Smooth muscle cell (in vitro differentiated cells): ENCODE data around the gene MAP2. TPM values are rescaled to one million over a fixed set of nuclear protein-coding genes. Genes with fewer than 3 reads are reported as not detected.

Source experiments
- DNase-seq: peaks from one replicate; lab custom pipeline; 2025; ENCODE audit not compliant: unreplicated experiment; lab: John Stamatoyannopoulos, UW
- H2AFZ ChIP-seq: fragments of 200-600 bp; sonication (generic); 2 replicates; pipeline ENCODE4 v1.6.0; 2016; ENCODE audit warnings: antibody characterized with exemption, low read depth, mild to moderate bottlenecking
- H3F3A ChIP-seq: fragments of 200-600 bp; sonication (generic); 2 replicates; pipeline ENCODE4 v1.6.0; 2017; ENCODE audit warnings: antibody characterized with exemption, low read depth
- H3K27ac ChIP-seq: fragments of 200-600 bp; sonication (generic); 2 replicates; pipeline ENCODE4 v1.5.1; 2016; ENCODE audit warnings: low read depth, mild to moderate bottlenecking
- H3K27me3 ChIP-seq: fragments of 200-600 bp; sonication (generic); 2 replicates; pipeline ENCODE4 v1.6.1; 2016; ENCODE audit warnings: low read depth, mild to moderate bottlenecking
- H3K36me3 ChIP-seq: fragments of 200-600 bp; sonication (generic); 2 replicates; pipeline ENCODE4 v1.5.1; 2016; ENCODE audit warnings: low read depth
- H3K4me1 ChIP-seq: fragments of 200-600 bp; sonication (generic); 2 replicates; pipeline ENCODE4 v1.5.1; 2016; ENCODE audit warnings: low read depth
- H3K4me2 ChIP-seq: fragments of 200-600 bp; sonication (generic); 2 replicates; pipeline ENCODE4 v1.6.0; 2016; ENCODE audit warnings: mild to moderate bottlenecking
- H3K4me3 ChIP-seq: fragments of 200-600 bp; sonication (generic); 2 replicates; pipeline ENCODE4 v1.5.1; 2016; ENCODE audit warnings: mild to moderate bottlenecking
- H3K79me2 ChIP-seq: fragments of 200-600 bp; sonication (generic); 2 replicates; pipeline ENCODE4 v1.6.0; 2016; ENCODE audit warnings: low read depth, mild to moderate bottlenecking
- H3K9ac ChIP-seq: fragments of 200-600 bp; sonication (generic); 2 replicates; pipeline ENCODE4 v1.6.0; 2016; ENCODE audit warnings: low read depth
- H3K9me3 ChIP-seq: fragments of 200-600 bp; sonication (generic); replicated peaks from 2 replicates; pipeline ENCODE4 v1.5.1; 2016; ENCODE audit warnings: low read depth
- H4K20me1 ChIP-seq: fragments of 200-600 bp; sonication (generic); 2 replicates; pipeline ENCODE4 v1.6.0; 2016; ENCODE audit warnings: low read depth
- CTCF ChIP-seq: fragments of 200-600 bp; sonication (generic); IDR thresholded peaks from 2 replicates; pipeline ENCODE4 v1.5.1; 2017; ENCODE audit warnings: borderline replicate concordance, mild to moderate bottlenecking, antibody characterized with exemption; ENCODE audit not compliant: insufficient read depth, poor library complexity, severe bottlenecking
- WGBS: methylation state at CpG from one replicate; pipeline ENCODE4 v1.1.7; 2016; ENCODE audit warnings: low lambda C conversion rate; 5-methylcytosine and 5-hydroxymethylcytosine counted together
- polyA plus RNA-seq: library from polyadenylated mRNA; unstranded; fragments of >200 nt; fragmentation: Nextera tagmentation; extraction: Ambion mirVana; gene quantifications from 2 replicates; pipeline ENCODE4 v1.2.1, GENCODE V29; 2016
- total RNA-seq: library from RNA; depleted of rRNA; stranded (reverse); fragments of >200 nt; gene quantifications from 2 replicates; pipeline ENCODE4 v1.2.3, GENCODE V29; 2014

MAP2 gene
- total and polyA plus RNA-seq, 2 experiments from 2014 or later, result 1.8 to 18.7 TPM

DNA sequence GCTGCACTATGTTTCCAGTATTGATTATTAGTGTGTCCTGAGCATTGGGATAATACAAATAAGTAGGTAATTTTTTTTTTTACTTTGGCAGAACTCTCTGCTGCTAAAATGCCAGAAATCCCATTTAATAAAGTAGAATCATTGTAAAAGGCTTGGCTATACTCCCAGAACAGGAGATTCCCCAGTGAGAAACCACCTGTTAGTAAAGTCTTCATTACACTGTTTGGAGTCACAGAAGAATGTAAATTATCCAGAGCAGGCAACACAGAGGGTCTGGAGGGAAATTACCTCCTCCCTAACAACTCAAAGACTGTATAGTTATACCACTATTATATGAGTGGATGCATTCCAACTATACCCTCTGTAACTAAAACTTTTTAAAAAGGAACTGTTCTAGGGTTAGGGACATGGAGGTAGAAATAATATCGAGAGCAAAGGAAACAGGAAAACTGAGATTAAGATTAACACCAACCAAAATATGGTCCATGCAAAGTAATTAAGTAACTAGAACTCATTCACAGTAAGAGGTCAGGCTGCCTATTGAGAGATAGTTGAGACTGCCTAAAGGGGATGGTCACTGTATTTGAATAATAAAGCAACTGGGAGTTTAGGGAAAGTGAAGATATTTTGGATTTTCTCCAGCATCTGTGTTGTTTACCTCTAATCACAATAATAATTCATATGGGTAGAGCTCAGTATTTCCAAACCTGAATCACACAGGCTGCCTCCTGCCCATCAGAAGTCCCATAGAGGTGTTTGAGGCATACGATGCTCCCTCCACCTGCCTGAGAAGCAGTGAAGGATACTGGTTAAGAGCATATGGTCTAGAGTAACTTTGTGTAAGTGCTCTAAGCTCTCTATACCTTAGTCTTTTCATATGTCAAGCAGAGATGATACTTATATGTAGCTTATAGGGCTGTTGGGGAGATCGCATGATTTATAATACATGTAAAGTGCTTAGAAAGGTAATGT is 34.4 kb downstream of the MAP2 start:
- no peak for DNase-seq
- Histone ChIP-seq H3K4me1 (peaks cover 7% of the 10 kb centered on the region), H3K27ac (no peak overlapping the region), H3K9me3 (no peaks in the 10 kb centered on the region), H3K4me2 (no peak overlapping the region), H2AFZ (no peak overlapping the region), H3K4me3 (no peak overlapping the region), H3K9ac (no peak overlapping the region), H3K79me2 (no peaks in the 10 kb centered on the region), H3K27me3 (no peaks in the 10 kb centered on the region), H3F3A (no peaks in the 10 kb centered on the region), H4K20me1 (no peaks in the 10 kb centered on the region), H3K36me3 (no peaks in the 10 kb centered on the region)
- WGBS, result 69% methylated on average over 3 of the region's 3 CpGs
- TF ChIP-seq CTCF, result no peak

DNA sequence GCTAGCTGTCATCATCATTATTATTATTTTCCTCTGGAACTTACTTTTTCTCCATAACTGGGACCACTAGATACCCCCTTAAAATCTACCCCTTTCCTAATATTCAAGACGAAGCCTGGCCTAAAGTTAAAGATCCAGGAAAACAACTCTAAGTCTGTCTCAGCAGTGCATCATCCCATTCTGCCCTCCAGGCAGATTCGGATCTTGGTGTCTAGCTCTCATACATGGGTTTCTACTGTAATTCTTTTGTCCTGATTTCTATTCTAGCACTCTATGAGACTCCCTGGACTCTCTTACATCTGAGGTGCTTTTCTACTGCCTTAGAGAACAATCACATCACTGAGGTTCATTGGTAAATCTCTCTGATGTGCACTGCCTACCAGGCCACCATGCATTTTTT is 35.5 kb downstream of the MAP2 start:
- no peaks in the 10 kb centered on the region for H3K79me2 ChIP-seq

DNA sequence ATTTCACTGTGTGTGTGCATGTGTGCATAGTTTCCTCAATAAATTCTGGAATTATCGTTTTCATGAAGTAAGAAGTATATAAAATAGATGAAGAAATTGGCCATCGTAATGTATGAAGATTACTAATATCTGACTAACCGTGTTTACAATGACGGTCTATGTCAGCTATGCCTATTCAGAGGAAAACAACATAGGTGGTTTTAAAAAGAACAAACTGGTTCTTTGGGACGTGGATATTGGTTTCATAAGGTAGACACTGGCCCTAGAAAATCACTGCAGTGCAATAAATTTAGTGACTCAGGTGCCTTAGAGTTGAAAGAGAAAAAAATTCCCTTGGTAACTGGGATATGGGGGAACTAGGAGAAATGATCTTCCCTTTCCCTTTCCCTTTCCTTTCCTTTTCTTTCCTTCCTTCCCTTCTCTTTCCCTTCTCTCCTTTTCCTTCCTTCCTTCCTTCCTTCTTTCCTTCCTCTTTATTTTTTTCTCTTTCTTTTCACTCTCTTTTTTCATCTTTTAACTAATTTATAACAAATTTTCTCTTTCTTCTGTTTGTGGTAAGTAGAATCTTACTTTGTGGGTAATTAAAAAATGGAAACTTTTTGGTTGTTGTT is 36.4 kb downstream of the MAP2 start:
- H3K9me3 ChIP-seq, result no peaks in the 10 kb centered on the region
- no peak overlapping the region for H3K9ac ChIP-seq
- peaks cover 4% of the 10 kb centered on the region for H3K79me2 ChIP-seq
- H3K36me3 ChIP-seq, result no peaks in the 10 kb centered on the region
- no peaks in the 10 kb centered on the region for H4K20me1 ChIP-seq
- H3K4me3 ChIP-seq, result no peak overlapping the region
- no peaks in the 10 kb centered on the region for H3K27me3 ChIP-seq
- 86% methylated on average over 5 of the region's 5 CpGs for WGBS
- no peak for DNase-seq
- no peaks in the 10 kb centered on the region for H3F3A ChIP-seq
- H3K27ac ChIP-seq, result peak overlapping the region; percentile 30
- H3K4me2 ChIP-seq, result no peak overlapping the region
- peaks cover 7% of the 10 kb centered on the region for H3K4me1 ChIP-seq
- H2AFZ ChIP-seq, result no peak overlapping the region
- TF ChIP-seq CTCF, result no peak

More for the DNA sequence above, 35.5 kb downstream of the MAP2 start:
- Histone ChIP-seq H3K4me2 (no peak overlapping the region), H3K4me1 (peaks cover 7% of the 10 kb centered on the region), H3K9ac (no peak overlapping the region), H4K20me1 (no peaks in the 10 kb centered on the region), H3K27me3 (no peaks in the 10 kb centered on the region), H3K9me3 (no peaks in the 10 kb centered on the region), H3K27ac (no peak overlapping the region), H3F3A (no peaks in the 10 kb centered on the region), H3K4me3 (no peak overlapping the region), H2AFZ (no peak overlapping the region), H3K36me3 (no peaks in the 10 kb centered on the region)
- TF ChIP-seq CTCF, result no peak
- 83% methylated on average over 2 of the region's 2 CpGs for WGBS
- no peak for DNase-seq
